Left ventricle myocardium superior (tissue), 1 donor: ENCODE data around the gene ZNF764. TPM values are rescaled to one million over a fixed set of nuclear protein-coding genes. Genes with fewer than 3 reads are reported as not detected.

Source experiments
- ATAC-seq: fragments of 200-7000 bp; cut with Tn5 transposase; one replicate; pipeline ENCODE4 v1.9.1; 2020; ENCODE audit warnings: mild to moderate bottlenecking, moderate library complexity
- DNase-seq: peaks from one replicate; pipeline ENCODE4 v3.0.0-alpha.2; 2020
- intact Hi-C: fragments of 100-400 bp; cut with micrococcal nuclease; formaldehyde crosslinking; loops from one replicate; pipeline ENCODE4 v1.11.0; 2022
- total RNA-seq: library from RNA; stranded (reverse); fragmentation: NEBNext Ultra II Directional; extraction: Animal tissue kit (Norgen Biotek cat#: 25700); gene quantifications from one replicate; pipeline ENCODE4 v1.2.1, GENCODE V29; 2021
- donor health status: DM: no; HTN: yes; CAD: no; lungs with severe emphysema.

The ZNF764 gene
- total RNA-seq, 1 donor from 2014 or later: 9.1 TPM

- DNase-seq (peak; percentile 94), ATAC-seq (peak; percentile 90)
- intact Hi-C loops: no loop called here
These were observed 13.5 kb upstream of the ZNF764 start, which contains the start of gene ZNF688 for GRCh38 chr16:30571445-30572322. TSS of gene ZNF688 (minus strand) at chr16:30571714. CDS start at chr16:30571629, 85 bp downstream.

GRCh38 chr16:30570636-30571444 is 12.7 kb upstream of the ZNF764 start:
- ATAC-seq: peak; percentile 30
- intact Hi-C loops: no loop called here
- DNase-seq: peak; percentile 42

DNA sequence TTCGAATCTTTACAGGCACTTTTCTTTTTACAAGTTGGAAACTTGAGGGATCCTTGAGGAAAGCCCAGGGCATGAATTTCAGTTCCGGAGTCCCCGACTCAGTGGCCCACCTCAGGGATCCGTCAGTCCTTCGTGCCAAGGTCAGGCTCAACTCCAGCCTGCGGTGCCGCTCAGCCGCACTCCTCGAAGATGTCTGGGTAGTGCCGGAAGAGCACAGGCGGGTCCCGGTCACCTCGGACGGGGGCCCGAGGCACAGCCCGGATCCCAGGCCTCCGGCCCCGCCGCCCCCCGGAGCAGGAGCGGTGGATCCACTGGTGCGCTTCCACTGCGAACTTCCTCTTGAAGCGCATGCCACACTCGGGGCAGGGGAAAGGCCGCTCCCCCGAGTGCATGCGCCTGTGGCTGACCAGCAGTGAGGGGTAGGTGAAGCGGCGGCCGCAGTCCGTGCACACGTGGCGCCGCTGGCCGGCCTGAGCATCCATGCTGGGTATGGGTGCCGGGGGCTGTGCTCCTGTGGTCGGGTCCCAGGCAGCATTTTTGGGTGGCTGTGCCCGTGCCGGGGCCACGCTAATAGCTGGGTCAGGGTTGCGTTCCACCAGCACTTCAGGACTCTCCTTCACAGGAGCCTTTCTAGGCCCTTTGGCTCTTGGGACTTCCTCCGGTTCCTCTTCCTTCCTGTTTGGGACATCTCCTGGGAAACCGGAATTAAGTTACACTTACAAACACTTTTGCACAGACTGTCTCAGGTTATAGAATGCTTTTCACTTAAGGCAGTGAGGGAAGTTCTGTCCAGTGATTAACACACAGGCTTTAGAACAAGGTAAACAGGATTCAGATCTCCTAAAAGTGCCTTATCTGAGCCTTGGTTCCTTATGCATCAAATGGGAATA is 11.8 kb upstream of the ZNF764 start:
- intact Hi-C loops: no loop called here
- DNase-seq (no peak), ATAC-seq (no peak)

GRCh38 chr16:30569281-30569680 is 11.1 kb upstream of the ZNF764 start:
- no peak for DNase-seq
- intact Hi-C loops: no loop called here

DNA sequence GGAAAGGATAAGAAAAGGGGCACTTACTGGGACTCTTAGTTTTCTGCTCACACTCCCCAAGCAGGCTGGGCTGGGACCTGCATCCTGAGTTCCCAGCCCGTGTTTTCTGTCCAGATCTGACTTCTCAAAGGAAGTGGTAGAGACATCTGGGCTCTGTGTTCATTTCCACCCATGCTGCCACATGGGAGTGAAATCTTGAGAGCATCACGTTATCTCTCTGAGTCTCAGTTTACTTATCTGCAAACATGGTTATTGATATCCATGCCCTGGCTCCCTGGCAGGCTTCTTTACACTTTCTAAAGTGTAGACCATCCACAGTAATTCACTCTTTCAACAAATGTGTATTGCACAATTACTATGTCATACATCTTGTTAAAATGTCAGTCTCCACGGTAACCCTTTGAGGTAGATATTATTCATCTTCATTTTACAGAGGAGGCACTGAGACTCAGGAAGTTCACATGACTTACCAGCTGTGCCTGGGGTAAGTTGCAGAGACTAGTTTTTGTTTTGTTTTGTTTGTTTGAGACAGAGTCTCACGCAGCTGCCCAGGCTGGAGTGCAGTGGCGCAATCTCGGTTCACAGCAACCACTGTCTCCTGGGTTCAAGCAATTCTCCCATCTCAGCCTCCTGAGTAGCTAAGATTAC is 9.9 kb upstream of the ZNF764 start:
- intact Hi-C loops: no loop called here
- no peak for DNase-seq
- no peak for ATAC-seq

More at GRCh38 chr16:30569281-30569680, 11.1 kb upstream of the ZNF764 start:
- ATAC-seq: no peak

- DNase-seq (no peak), ATAC-seq (no peak)
- intact Hi-C loops: no loop called here
These were observed 9.2 kb upstream of the ZNF764 start for GRCh38 chr16:30567160-30567990.

GRCh38 chr16:30566531-30566930 is 8.4 kb upstream of the ZNF764 start:
- DNase-seq (no peak), ATAC-seq (no peak)
- intact Hi-C loops: no loop called here

- intact Hi-C loops: no loop called here
- DNase-seq (no peak), ATAC-seq (no peak)
These were observed 7.8 kb upstream of the ZNF764 start for GRCh38 chr16:30565984-30566383.

GRCh38 chr16:30565526-30565925 is 7.4 kb upstream of the ZNF764 start:
- no peak for ATAC-seq
- DNase-seq: no peak
- intact Hi-C loops: no loop called here

GRCh38 chr16:30562021-30562420 is 3.8 kb upstream of the ZNF764 start:
- intact Hi-C loops: no loop called here
- ATAC-seq: no peak
- no peak for DNase-seq

DNA sequence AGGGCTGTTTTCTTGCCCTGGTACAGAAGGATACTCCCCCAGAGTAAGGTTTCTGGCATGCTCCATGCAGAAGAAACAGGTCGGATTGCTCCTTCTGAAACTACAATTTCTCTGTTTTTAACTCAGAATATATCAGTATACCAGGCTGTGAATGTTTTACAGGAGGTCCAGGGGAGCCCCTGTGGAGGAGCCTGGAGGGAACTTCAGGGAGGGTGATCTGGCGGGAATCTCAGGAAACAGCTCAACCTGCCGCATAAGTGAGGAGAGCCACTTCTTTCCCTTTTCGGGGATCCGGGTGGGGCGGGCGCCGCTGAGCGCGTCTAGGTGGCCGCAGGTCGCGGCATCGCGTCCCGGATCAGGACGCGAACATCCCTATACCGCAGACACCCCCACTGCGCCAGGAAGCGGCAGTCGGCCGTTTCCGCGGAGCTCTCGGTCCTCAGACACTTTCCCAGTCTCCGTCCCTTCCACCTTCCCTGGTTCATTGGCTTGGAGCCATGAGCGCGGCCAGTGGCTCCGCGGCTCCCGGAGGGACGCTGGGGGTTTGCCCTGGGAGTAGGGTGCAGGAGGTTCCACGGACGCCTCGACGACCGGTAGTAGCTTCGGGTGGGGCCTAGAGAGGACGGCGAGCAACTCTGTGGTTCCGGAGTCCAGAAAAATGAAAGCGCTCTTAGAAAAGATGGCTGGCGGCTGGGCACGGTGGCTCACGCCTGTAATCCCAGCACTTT is 3.1 kb upstream of the ZNF764 start:
- no peak for ATAC-seq
- intact Hi-C loops: no loop called here

DNA sequence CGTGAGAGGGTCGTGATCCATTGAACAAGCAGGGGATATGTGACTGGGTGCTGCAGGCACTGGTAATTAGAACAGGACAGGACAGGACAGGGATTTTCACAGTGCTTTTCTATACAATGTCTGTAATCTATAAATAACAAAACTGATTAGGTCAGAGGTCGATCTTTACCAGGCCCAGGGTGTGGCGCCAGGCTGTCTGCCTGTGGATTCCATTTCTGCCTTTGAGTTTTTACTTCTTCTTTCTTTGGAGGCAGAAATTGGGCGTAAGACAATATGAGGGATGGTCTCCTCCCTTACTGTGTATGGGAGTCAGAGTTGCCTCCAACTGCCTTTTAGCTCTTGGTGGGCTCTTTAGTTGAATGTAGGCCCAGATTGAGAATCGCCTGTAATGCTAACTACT is 1.5 kb upstream of the ZNF764 start:
- DNase-seq: no peak
- intact Hi-C loops: no loop called here
- ATAC-seq: no peak

More for the DNA sequence above, 3.1 kb upstream of the ZNF764 start:
- peak; percentile 63 for DNase-seq

DNA sequence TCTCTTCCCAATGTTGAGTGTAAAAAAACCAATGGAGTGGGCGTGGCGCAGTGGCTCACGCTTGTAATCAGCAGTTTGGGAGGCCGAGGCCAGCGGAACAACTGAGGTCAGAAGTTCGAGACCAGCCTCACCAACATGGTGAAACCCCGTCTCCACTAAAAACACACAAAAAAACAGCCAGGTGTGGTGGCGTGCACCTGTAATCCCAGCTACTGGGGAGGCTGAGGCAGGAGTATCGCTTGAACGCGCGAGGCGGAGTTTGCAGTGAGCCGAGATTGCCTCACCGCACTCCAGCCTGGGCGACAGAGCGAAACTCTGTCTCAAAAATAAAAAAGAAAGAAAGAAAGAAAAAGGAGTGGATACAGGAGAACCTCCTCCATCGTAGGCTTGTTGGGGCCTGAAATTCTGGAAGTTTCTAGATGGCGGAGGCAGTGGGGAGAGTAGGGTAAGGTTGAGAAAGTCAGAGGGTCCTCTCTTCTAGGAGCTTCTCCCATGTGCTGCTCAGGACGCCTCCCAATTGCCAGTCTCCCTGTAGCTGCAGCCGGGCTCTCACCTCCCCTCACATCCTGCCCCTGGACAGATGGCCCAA is 709 bp upstream of the ZNF764 start:
- intact Hi-C loops: no loop called here
- no peak for DNase-seq
- ATAC-seq: no peak

- intact Hi-C loops: no loop called here
- no peak for DNase-seq
- ATAC-seq: peak; percentile 4
These were observed 542 bp downstream of the ZNF764 start for GRCh38 chr16:30557707-30557956.

DNA sequence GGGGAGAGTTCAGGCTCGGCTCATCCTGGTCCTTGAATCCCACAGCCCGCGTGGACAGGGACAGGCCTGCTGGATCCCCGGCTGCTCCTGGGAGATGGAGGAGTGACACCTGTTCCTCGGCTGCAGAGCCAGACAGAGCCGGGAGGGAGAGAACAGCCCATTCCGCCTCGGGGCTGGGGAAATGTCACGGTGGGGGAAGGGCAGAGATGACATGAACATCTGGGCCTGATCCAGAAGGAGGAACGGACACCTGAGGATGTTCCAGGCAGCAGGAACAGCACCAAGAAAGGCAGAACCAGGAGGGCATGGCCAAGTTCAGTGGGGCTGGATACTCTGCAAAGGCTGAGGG is 2.1 kb downstream of the ZNF764 start:
- no peak for DNase-seq
- no peak for ATAC-seq
- intact Hi-C loops: no loop called here

DNA sequence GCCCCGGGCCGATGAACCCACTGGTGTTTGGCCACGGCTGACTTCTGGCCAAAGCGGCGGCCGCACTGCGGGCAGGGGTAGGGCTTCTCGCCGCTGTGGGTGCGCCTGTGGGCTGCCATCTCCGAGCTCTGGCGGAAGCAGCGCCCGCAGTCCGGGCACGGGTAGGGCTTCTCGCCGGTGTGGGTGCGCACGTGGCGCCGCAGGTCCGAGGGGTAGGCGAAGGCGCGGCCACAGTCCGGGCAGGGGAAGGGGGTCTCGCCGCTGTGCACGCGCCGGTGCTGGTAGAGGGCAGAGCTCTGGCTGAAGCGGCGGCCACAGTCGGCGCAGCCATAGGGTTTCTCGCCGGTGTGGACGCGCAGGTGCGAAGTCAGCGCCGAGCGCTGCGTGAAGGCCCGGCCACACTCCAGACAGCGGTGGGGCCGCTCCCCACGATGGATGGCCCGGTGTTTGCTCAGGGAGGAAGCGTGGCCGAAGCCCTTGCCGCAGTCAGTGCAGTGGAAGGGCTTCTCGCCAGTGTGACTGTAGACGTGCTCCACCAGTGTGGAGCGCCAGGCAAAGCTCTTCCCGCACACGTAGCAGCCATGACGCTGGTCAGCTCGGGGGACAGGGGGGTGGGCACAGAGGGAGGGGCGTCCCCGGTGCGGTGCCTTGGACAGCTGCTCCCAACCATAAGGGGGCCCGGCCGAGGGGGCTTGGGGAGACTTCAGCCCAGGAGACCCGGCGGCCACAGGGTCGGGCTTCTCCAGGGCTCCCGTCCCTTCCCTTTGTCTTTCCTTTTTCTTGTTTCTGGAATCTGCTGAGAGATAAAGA is 2.7 kb downstream of the ZNF764 start:
- intact Hi-C loops: no loop called here
- DNase-seq (no peak), ATAC-seq (no peak)
